ENCODE measurements around the gene KDM6B. TPM values are rescaled to one million over a fixed set of nuclear protein-coding genes. Genes with fewer than 3 reads are reported as not detected.

The KDM6B gene
- total and polyA plus RNA-seq, 9 of the 15 experiments (the other 6 are each of a cell fraction or from before 2014, with no cell fraction given) = 0.01 to 22.9 (median 2.2) TPM

DNA sequence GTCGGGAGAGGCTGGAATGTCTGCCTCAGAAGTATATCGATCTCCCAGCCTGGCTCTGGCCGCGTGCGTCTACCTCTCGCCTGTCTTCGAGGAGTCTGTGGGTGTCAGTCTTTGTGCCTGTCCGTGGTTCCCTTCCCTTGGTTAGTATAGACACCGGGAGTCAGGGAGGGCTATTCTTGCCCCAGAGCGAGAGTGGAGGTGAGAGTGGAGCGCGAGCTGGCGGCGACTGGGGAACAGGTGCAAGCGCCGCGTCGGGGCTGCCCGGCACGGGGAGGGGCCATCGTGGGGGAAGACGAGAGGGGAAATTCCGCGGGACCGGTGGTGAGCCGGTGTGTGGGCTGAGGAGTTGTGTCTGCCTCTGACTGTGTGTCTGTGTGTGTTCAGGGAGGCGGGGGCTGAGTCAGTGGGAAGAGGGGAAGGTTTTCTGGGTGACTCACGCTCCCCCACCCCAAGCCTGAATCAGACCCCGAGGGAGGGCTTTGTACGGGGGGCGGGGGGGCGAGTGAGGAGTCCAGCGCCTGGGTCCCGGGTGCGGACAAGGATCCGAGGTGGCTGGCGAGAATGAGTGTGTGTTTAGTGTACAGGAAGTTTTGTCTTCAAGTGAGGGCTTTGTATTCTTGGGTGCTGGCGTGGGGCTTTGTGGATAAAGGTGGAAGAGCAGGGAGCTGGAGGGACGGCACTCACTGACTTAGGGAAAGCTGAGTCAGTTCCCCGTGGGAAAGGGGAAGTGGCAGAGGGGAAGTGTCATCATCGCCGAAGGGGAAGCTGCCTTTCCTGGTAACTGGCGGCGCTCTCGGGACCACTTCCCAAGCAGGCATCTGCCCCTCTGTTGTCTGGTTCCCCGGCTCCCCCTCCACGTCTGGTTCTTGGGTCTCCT is 8.6 kb downstream of the KDM6B start (continued):
- TF ChIP-seq ZNF518B (CRISPR knock-in tag; IDR thresholded peaks at IDR 0.05) (no peak), DPF2 (IDR thresholded peaks at IDR 0.05) (peak; percentile 71), ZNF696 (CRISPR knock-in tag; conservative IDR thresholded peaks at IDR 0.05) (no peak), CEBPG (CRISPR knock-in tag; IDR thresholded peaks at IDR 0.05) (peak; percentile 43; the same call in 1 of the 2 replicates), CEBPG (tag; conservative IDR thresholded peaks at IDR 0.05 in 1 of 2, IDR thresholded peaks at IDR 0.05 in 1 of 2) (peak; percentile 48 to 61; a peak in 2 of 4 replicates), SAP30 (IDR thresholded peaks at IDR 0.05; ENCODE audit: borderline replicate concordance, insufficient read depth, low read depth, low read length, poor library complexity, severe bottlenecking) (no peak), JUN (IDR thresholded peaks at IDR 0.05; ENCODE audit: borderline replicate concordance, low read depth, low read length) (peak; percentile 24; the same call in 1 of the 2 replicates), JUN (CRISPR knock-in tag; IDR thresholded peaks at IDR 0.05; ENCODE audit: borderline replicate concordance) (no peak), DDX20 (tag; IDR thresholded peaks at IDR 0.05; ENCODE audit: low read depth) (no peak), PURB (CRISPR knock-in tag; IDR thresholded peaks at IDR 0.05; ENCODE audit: low read depth) (no peak), SMARCA4 (IDR thresholded peaks at IDR 0.05) (peak; percentile 69), TFAP4 (CRISPR knock-in tag; IDR thresholded peaks at IDR 0.05; ENCODE audit: borderline replicate concordance) (no peak; the same call in none of the 2 replicates), ELF4 (CRISPR knock-in tag; IDR thresholded peaks at IDR 0.05) (0 out of 2 replicates have a peak, but pooled peaks have one; percentile 4), FOXM1 (IDR thresholded peaks at IDR 0.05; ENCODE audit: low read depth) (no peak), FOXM1 (CRISPR knock-in tag; IDR thresholded peaks at IDR 0.05; ENCODE audit: low read depth) (no peak), CSDE1 (IDR thresholded peaks at IDR 0.05) (no peak), EGR1 (conservative IDR thresholded peaks at IDR 0.05) (peak; percentile 81)

All from K562 (cell line).